Activated CD4-positive, alpha-beta T cell treated with anti-CD3 and anti-CD28 coated beads for 4 hours (primary cell): ENCODE results near the gene SLC4A2.
"Not testable (repeated sequence)": the region's sequence is repeated elsewhere in the genome, so short reads cannot be mapped to it uniquely, and the experiment has no call there.

Source experiments
- DNase-seq, 2 donors: peaks; one replicate each; pipeline ENCODE4 v3.0.0-alpha.2; 2020

Gene SLC4A2, protein sequence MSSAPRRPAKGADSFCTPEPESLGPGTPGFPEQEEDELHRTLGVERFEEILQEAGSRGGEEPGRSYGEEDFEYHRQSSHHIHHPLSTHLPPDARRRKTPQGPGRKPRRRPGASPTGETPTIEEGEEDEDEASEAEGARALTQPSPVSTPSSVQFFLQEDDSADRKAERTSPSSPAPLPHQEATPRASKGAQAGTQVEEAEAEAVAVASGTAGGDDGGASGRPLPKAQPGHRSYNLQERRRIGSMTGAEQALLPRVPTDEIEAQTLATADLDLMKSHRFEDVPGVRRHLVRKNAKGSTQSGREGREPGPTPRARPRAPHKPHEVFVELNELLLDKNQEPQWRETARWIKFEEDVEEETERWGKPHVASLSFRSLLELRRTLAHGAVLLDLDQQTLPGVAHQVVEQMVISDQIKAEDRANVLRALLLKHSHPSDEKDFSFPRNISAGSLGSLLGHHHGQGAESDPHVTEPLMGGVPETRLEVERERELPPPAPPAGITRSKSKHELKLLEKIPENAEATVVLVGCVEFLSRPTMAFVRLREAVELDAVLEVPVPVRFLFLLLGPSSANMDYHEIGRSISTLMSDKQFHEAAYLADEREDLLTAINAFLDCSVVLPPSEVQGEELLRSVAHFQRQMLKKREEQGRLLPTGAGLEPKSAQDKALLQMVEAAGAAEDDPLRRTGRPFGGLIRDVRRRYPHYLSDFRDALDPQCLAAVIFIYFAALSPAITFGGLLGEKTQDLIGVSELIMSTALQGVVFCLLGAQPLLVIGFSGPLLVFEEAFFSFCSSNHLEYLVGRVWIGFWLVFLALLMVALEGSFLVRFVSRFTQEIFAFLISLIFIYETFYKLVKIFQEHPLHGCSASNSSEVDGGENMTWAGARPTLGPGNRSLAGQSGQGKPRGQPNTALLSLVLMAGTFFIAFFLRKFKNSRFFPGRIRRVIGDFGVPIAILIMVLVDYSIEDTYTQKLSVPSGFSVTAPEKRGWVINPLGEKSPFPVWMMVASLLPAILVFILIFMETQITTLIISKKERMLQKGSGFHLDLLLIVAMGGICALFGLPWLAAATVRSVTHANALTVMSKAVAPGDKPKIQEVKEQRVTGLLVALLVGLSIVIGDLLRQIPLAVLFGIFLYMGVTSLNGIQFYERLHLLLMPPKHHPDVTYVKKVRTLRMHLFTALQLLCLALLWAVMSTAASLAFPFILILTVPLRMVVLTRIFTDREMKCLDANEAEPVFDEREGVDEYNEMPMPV

DNA sequence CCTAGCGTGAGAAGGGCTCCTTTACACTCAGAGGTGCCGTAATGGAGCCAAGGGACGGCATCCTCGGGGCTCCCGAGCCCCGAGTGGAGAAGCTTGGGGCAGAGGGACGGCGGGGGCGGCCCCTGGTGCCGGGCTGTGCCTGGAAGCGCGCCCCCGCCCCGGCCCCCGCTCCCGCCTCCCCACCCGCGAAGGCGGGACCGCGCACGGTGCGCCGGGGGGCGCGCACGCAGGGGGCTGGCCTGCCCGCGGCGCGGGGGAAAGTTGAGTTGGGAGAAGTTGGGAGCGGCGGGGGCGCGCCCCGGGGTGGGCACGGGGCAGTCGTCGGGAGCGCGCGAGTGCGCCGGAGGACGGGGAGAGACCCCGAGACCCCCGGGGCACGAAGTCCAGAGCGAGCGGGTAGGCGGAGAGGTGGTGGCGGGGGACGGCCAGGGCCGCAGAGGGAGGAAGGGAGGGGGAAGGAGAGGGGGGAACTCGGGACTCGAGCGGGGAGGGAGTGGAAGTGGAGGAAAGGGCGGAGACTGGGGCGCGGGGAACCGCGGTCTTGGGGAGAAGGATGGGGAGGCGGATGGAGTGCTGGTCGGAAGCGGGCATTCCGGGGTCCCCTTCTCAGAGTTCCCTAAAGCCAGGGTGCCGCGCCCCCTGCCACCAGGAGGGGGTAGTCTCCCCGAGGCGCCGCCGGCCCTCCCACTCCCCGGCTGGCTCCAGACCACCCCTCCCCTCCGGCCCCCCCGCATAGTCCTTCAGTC, at the start of gene SLC4A2:
Gene SLC4A2, plus strand, starts transcription at position 223 of the 746 bp plus-strand sequence. CDS start 2,399 bp downstream, outside the sequence.
- DNase-seq, result peak; percentile 73 to 76

DNA sequence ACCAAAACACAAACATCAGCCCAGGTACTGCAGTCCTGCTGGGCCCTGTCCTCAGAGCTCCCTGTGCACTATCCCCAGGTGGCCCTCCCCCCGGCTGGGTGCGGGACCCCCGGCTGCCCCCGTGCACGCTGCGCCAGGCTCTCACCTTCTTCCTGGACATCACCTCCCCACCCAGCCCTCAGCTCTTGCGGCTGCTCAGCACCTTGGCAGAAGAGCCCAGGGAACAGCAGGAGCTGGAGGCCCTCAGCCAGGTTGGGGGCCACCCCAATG, 49.4 kb upstream of the SLC4A2 start:
- no peak for DNase-seq

DNA sequence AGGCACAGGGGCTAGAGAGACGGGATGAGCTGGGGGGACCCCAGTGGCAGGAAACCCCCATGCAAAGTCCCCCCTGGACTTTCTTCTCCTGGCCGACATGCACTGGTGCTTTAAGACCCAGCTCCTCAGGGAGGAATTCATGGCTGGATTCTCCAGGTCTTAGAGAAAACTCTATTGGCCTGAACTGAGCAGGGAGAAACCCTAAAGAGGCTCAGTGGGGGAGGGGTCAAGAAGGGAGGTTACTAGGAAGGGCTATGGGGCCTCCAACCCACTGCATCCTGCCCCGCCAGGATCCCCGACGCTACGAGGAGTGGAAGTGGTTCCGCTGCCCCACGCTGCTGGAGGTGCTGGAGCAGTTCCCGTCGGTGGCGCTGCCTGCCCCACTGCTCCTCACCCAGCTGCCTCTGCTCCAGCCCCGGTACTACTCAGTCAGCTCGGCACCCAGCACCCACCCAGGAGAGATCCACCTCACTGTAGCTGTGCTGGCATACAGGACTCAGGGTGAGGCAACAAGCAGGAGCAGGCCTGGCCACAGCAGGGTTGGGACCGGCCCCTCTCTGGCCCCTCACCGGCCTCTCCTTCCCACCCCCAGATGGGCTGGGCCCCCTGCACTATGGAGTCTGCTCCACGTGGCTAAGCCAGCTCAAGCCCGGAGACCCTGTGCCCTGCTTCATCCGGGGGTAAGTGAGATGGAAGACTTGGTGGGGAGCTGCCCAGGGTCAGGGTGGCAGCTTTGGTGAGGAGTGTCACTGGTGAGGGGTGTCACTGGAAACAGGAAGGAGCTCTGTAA, 48.9 kb upstream of the SLC4A2 start:
- peak in 1 of 2 donors; percentile 43 for DNase-seq

DNA sequence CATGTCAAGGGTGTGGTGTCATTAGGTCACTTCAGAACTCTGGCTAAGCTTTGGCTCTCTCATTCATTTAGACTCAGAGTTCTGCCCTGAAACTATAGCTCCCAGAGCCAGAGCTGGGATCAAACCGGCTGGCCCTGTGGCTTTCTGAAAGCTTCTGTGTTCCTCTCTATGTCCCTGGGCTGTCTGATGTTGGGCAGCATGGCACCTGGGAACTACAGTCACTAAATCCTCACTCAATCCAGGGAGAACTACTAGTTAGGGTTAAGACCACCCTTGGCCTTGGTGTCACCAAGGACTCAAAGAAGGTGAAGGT, 48.3 kb upstream of the SLC4A2 start:
- no peak for DNase-seq

DNA sequence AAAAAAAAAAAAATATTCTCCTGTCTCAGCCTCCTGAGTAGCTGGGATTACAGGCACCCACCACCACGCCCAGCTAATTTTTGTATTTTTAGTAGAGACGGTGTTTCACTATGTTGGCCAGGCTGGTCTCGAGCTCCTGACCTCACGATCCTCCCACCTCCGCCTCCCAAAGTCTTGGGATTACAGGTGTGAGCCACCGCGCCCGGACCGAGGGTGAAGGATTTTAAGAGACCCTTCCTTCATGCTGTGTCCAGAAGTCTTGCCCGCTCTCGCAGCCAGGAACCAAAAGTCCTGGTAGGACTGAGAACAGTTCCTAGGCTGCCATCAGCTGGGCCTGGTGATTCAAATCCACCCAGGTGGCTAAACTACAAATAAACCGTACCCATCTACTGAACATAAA, 47.8 kb upstream of the SLC4A2 start:
- not testable (repeated sequence) for DNase-seq

DNA sequence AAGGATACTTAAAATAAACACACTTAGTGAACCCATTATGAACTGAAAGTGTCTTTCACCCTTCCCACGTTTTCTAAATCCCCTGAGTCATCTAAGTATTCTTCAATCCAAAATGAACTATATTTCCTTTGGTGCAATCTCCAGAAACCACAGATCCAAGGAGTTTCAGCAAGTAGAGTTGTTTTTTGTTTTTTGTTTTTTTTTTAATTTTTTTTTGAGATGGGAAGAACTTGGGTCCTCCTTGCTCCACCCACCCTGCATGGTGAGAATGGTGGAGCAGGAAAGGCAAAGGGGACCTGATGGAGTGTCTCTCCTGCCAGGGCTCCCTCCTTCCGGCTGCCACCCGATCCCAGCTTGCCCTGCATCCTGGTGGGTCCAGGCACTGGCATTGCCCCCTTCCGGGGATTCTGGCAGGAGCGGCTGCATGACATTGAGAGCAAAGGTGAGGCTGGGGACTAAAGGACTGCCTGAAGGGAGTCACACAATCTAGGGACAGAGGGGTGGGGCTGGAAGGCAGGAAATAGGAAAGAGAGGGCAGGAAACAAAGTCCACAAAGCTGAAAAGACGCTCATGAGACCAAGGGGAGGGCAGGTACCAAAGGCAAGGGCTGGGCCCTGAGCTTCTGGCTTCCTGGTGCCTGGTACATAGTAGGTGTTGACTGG, 47.2 kb upstream of the SLC4A2 start:
- no peak for DNase-seq

DNA sequence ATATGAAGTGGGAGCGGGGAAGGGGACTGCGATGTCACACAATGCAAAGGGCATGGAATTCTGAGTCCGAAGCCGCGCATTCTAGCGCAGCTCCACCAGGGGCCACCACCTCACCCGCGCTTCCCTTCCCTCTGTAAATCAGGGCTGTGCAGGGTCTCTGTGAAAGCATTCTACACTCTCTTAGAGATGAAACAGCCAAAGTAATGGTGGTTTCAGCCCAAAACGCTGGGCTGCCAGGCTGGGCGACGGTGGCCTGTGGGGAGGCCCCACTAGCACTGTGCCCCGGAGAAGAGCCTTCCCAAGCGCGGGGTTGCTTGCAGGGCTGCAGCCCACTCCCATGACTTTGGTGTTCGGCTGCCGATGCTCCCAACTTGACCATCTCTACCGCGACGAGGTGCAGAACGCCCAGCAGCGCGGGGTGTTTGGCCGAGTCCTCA, 46.5 kb upstream of the SLC4A2 start:
- no peak for DNase-seq

DNA sequence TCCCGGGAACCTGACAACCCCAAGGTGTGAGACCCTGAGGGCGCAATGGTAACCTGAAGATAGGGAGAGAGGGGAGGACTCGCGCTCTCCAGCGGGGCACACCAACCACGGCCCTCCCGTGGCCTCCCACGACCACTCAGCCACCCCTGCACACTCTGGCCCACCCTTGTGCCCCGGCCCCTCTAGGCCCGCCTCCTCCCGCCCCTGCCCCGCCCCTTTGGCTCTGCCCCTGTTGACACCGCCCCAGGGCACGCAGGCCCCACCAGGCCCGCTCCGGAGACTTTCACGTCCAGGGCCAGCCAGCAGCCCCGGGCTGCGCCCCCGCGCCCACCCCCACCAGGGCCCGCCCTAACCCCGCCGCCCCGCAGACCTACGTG, 46.0 kb upstream of the SLC4A2 start:
- no peak for DNase-seq

DNA sequence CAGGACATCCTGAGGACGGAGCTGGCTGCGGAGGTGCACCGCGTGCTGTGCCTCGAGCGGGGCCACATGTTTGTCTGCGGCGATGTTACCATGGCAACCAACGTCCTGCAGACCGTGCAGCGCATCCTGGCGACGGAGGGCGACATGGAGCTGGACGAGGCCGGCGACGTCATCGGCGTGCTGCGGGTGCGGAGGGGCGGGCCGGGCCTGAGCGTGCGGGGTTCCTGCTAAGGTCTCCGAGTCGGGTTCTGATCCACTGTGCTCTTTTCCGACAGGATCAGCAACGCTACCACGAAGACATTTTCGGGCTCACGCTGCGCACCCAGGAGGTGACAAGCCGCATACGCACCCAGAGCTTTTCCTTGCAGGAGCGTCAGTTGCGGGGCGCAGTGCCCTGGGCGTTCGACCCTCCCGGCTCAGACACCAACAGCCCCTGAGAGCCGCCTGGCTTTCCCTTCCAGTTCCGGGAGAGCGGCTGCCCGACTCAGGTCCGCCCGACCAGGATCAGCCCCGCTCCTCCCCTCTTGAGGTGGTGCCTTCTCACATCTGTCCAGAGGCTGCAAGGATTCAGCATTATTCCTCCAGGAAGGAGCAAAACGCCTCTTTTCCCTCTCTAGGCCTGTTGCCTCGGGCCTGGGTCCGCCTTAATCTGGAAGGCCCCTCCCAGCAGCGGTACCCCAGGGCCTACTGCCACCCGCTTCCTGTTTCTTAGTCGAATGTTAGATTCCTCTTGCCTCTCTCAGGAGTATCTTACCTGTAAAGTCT, 45.5 kb upstream of the SLC4A2 start:
- DNase-seq, result peak; percentile 71 to 85

DNA sequence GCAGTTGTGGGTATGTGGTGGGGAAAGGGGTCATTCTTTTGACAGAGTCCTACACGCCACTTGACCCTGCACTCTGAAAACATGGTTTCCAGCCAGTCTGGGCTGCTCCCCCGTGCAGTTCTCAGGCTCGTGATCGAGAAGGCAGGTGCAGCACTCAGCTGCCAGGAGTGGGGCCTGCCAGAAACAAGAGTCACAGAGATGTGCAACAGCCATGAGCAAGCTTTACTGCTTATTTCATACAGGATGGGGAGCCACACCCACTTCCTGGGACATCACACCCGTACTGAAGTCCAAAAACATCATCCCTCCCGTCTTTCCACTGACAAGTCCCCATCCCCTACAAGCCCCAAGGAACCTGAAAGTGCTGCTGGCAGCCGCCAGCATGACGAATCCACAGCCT, 44.4 kb upstream of the SLC4A2 start:
- DNase-seq, result no peak

DNA sequence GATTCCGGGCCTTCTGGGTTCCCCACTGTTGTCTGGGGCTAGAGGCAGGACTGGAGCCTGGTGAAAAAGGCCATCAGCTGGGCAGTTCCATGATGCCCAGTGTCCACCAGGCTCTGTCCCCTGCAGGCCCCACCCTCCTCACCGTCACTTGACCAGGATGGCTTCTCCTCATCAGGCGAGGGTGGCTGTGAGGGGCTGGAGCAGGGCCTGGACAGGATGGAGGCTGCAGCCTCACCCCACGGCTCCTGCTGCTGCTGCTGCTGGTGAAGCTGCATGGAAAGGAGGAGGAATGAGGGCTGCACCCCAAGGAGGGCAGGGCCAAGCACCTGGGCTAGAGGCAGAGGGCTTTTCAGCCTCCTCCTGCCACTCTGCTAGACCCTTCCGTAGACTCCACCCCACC, 43.4 kb upstream of the SLC4A2 start:
- no peak for DNase-seq

DNA sequence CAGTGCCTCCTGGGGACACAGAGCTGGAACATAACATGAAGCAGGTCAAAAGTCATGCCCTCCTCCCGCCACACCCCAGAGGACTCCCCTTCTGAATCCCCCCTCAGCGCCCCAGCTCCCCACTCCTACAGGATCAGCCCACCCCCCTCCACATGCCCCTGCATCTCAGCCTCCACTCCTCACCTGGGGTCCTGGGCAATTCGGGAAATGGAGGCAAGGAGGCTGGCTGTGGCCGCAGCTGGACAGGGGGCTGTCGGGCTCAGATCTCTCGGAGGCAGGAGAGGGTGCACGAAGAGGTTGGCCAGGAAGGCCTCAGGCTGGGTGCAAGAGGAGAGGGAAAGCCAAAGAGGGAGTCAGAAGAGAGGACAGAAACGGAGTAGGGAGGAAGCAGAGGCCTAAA, 42.9 kb upstream of the SLC4A2 start:
- no peak for DNase-seq

DNA sequence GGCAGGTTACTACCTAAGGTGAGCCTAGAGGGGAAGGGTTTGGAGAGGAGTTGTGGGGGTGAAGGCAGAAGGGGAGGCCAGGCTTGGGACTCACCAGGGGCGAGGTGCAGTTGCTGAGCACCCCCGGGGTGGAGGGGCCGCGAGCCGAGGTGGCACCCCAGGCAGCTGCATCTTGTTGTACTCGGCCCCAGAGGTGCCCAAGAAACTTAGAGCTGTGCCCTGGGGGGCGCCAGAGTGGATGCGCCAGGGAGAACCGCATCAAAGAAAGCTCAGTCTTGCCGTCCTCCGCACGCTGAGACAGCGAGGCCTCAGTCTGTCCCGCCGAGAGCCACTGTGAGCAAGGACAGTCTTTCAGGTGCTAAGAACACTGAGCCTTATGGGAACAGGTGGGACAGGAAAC, 42.4 kb upstream of the SLC4A2 start:
- DNase-seq, result no peak

DNA sequence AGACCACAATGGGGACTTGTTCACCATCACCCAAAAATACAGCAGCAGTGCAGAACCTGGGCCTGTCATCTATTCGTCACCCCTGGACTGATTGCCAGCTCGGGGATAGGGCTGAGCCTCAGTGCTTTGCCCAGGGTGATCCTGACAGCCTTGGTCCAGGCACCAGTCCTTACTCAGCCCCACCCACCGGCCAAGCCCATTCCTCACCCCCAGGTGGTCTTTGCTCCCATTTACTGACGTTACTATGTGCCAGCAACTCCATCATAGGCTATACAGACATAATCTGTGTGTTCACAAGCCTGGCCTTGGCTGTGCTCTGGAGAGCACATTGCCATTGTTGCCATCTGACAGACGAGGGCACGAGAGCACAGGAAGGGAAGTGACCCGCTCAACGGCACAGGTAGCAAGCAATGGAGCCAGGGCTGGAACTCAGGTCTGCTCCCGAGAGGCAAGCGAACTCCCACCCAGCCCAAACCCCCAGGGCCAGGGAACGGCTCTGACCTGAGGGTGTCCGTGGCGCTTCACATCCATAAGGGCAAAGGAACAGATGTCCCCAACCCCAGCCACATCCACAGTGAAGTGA, 41.9 kb upstream of the SLC4A2 start:
- DNase-seq, result no peak

DNA sequence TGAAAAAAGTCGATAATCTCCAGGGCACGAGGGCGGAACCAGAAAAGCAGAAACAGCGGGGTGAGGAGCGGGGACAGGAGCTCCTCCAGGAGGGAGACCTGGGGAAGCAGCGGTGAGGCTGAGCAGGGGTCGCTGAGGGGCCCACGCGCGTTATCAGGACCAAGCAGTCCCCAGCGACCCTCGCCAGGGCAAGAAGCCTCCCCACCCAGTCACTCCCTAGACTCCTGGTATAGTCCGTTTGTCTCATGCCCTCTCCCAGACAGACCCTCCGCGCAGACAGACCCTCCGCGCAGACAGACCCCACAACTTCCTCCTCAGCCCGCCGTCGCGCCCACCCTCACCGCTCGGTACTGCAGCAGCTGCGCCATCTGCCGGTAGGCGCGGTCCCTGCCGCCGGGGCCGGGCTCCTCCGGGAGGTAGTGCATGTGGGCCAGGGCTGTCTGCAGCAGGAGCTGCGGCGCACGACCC, 41.4 kb upstream of the SLC4A2 start:
- peak; percentile 72 to 83 for DNase-seq

DNA sequence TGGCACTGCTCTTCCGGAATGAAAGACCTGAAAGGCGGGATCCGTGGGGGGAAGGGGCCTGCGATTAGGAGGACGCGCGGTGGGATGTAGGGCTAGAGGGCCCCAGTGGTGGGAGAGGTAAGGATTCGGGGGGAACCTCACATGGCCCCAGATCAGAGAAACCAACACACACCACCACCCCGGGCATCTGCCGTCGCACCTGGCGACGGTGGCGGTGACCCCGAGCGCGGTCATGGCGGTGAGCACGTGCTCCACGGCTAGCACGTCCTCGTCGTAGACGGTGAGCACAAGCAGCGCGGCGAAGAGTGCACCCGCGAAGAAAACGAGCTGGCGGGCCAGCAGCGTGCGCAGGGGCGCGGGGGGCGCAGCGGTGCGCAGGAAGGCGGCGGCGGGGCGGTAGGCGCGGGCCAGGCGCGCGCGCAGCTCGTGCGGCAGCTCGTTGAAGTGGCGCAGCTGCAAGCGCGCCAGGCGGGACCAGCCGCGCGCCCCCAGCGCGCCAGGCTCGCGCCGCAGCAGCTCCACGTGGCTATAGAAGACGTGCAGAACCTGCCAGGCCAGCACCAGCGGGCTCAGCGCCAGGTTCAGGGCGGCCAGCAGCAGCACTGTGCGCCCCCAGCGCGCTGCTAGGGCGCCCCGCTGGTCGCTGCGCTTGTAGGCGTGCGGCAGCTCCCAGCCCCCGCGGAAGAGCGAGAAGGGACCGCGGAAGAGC, 40.8 kb upstream of the SLC4A2 start:
- DNase-seq, result no peak

DNA sequence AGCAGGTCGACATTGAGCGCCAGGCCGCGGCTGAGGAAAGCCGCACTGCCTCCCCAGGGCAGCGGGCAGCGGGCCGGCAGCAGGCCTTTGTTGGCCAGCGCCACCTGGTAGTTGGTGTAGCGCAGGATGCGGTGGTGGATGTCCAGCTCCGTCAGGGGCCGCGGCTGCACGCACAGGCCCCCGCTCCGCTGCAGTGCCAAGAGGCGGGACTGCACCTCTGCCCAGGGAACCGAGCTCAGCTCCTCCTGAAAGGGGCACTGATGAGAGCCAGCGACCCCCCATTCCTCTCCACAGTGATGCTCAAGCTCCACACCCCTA, 40.3 kb upstream of the SLC4A2 start:
- no peak for DNase-seq

DNA sequence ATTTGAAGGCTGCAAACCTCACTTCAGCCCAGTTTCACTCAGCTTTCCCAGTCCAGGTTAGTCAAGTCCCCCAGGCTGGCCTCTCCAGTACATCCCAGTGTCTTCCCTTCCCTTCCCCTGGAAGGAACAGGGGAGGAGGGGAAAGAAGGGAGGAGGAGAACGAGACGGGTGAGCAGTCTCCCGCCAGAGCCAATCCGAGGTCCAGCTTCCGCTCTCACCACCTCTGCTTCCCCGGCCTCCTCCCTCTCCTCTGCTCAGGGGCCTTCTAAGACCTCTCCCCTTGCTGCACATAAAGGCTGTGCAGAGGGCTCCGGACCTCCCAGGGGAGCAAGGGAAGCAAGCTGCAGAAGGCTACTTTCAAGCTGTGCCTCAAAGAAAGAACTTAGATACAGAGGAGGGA, 39.2 kb upstream of the SLC4A2 start:
- DNase-seq, result no peak

DNA sequence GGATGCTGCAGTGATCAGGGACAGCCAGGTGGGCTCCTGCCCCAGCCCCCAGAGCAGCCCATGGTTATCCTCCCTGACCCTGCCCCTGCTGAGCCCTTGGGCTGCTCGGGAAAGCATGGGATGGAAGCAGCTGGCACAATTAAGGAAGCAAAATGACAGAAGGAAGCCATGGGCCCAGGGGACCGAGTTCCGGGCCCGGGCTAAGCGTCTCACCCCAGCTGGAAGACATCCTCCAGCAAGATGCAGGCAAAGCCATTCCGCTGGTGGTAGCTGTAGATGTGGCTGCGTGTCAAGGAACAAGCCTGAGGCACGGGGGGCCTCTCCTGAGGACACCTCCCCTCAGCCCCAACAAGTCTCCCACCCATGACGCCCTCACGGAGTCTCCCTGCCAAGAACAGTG, 36.2 kb upstream of the SLC4A2 start:
- DNase-seq, result no peak
